CD1c-positive myeloid dendritic cell (primary cell): ENCODE results near the gene CADPS.

Source experiments
- DNase-seq: peaks from one replicate; pipeline ENCODE4 v3.0.0-alpha.2; 2016; ENCODE audit errors: extremely low spot score

Gene CADPS

GRCh38 chr3:62749657-62750056, 125.6 kb downstream of the CADPS start:
- no peak for DNase-seq

GRCh38 chr3:62749130-62749529, 126.1 kb downstream of the CADPS start:
- DNase-seq: no peak

- DNase-seq: no peak
These were observed 137.8 kb downstream of the CADPS start for GRCh38 chr3:62737449-62737848.

GRCh38 chr3:62735510-62735909, 139.7 kb downstream of the CADPS start:
- DNase-seq: no peak

GRCh38 chr3:62732183-62732904, 142.9 kb downstream of the CADPS start:
- DNase-seq: no peak

GRCh38 chr3:62727981-62728380, 147.2 kb downstream of the CADPS start:
- DNase-seq: no peak

- no peak for DNase-seq
These were observed 147.7 kb downstream of the CADPS start for GRCh38 chr3:62727536-62727935.

GRCh38 chr3:62724503-62724902, 150.7 kb downstream of the CADPS start:
- no peak for DNase-seq

GRCh38 chr3:62723914-62724217, 151.3 kb downstream of the CADPS start:
- DNase-seq: no peak

GRCh38 chr3:62723166-62723913, 151.9 kb downstream of the CADPS start:
- DNase-seq: no peak

- no peak for DNase-seq
These were observed 152.9 kb downstream of the CADPS start for GRCh38 chr3:62722344-62722743.

GRCh38 chr3:62718515-62719320, 156.5 kb downstream of the CADPS start:
- DNase-seq: no peak

- DNase-seq: no peak
These were observed 157.2 kb downstream of the CADPS start for GRCh38 chr3:62718011-62718410.

- no peak for DNase-seq
These were observed 162.5 kb downstream of the CADPS start for GRCh38 chr3:62712746-62713145.

- DNase-seq: no peak
These were observed 164.5 kb downstream of the CADPS start for GRCh38 chr3:62710751-62711150.

GRCh38 chr3:62708638-62709373, 166.4 kb downstream of the CADPS start:
- DNase-seq: no peak

- DNase-seq: no peak
These were observed 169.5 kb downstream of the CADPS start for GRCh38 chr3:62705721-62706120.

- no peak for DNase-seq
These were observed 171.6 kb downstream of the CADPS start for GRCh38 chr3:62703451-62704167.

GRCh38 chr3:62700357-62700756, 174.9 kb downstream of the CADPS start:
- DNase-seq: no peak

GRCh38 chr3:62699728-62700127, 175.5 kb downstream of the CADPS start:
- DNase-seq: no peak

- no peak for DNase-seq
These were observed 179.2 kb downstream of the CADPS start for GRCh38 chr3:62696011-62696410.
